DMS114 treated with DMSO at 0.1 percent for 48 hours (cell line): ENCODE data around the gene KISS1R.
"Not testable (repeated sequence)": the region's sequence is repeated elsewhere in the genome, so short reads cannot be mapped to it uniquely, and the experiment has no call there.

Experiments used
- DNase-seq: peaks from one replicate; lab custom pipeline; 2025; ENCODE audit not compliant: unreplicated experiment; lab: John Stamatoyannopoulos, UW

Gene KISS1R

DNA sequence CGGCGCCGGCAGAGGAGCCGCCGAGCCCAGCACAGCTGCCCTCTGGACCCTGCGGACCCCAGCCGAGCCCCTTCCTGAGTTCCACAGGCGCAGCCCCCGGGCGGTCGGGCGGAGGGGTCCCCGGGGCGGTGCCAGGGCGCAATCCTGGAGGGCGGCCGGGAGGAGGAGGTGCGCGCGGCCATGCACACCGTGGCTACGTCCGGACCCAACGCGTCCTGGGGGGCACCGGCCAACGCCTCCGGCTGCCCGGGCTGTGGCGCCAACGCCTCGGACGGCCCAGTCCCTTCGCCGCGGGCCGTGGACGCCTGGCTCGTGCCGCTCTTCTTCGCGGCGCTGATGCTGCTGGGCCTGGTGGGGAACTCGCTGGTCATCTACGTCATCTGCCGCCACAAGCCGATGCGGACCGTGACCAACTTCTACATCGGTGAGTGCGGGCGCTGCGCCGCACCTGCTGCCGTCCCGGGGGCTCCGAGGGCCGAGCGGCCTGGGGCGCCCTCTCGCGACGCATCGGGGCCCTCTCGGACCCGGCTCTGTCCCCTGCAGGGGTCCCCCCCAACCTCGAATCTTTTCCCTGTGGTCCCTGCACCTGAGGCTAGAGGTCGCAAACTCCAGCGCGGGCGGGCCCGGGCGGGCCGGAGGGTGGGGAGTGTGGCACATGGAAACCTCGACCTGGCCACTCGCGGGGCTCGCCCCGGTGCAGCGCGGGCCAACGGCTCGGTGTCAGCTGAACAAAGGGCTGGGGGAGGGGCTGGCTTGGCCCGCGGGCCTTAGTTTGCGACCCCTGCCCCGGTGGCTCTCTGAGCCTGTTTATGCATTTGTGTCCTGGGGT is at the start of gene KISS1R:
KISS1R (plus strand) TSS at position 11 of the 829 bp plus-strand sequence; CDS start at position 181, 170 bp downstream.
- no peak for DNase-seq

DNA sequence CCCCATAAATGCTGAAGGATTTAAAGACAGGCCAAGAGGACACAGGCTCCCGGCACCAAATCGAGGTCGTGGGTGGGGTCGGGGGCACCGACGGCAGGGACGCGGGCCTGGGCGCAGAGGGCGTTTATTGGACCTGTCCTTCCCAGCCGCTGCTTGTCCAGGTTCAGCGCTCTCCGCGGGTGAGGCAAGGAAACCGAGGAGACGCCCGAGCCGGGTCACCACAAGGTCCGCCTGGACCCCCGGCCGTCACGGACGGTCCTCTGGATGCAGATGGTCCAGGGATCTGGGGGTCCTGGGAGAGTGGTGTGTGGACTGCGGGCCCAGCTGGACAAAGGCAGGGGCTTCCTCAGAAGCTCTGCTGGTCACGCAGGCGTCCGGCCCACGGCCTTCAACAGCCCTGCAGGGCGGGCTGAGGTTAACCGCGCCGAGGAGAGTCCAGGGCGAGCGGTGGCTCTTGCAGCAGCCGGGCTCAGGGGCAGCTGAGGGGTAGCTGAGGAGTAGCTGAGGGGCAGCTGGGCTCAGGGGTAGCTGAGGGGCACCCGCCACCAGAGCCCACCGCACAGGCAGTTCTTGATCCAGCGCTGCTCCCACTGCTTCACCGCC is 49.2 kb upstream of the KISS1R start:
- no peak for DNase-seq

DNA sequence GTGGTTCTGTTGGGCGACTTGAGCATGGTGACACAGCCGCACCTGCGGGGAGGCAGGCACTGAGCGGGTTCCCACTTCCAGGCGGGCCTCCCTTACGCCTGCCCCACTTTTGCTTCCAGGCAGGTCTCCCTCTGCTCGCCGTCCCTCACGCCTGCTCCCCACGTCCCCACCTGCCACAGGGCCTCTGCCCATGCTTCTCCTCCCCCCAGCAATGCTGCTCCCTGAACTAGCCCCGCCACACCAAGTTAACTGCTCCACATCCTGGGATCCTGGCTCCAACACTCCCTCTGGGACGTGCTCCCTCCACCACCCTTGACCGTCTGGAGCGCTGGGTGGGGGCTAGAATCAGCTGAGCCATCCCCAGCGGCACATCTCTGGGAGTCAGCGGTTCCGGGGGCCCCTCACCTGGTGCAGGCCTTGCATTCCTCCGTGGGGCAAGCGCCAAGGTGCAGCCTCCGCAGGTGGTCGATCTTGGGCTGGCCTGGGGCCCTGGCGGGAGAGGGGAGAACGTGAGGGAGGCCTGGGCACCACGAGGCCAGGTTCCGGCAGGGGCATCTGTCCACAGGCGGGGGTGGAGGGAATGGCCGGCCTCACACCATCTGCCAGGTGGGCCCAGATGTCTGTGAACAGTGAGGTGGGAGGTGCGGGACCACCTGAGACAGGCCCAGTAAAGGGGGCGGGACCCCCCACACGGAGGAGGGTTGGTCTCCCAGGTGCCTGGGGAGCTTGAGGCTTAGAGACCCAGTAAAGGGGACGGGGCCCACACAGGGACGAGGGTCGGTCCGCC is 48.5 kb upstream of the KISS1R start:
- no peak for DNase-seq

DNA sequence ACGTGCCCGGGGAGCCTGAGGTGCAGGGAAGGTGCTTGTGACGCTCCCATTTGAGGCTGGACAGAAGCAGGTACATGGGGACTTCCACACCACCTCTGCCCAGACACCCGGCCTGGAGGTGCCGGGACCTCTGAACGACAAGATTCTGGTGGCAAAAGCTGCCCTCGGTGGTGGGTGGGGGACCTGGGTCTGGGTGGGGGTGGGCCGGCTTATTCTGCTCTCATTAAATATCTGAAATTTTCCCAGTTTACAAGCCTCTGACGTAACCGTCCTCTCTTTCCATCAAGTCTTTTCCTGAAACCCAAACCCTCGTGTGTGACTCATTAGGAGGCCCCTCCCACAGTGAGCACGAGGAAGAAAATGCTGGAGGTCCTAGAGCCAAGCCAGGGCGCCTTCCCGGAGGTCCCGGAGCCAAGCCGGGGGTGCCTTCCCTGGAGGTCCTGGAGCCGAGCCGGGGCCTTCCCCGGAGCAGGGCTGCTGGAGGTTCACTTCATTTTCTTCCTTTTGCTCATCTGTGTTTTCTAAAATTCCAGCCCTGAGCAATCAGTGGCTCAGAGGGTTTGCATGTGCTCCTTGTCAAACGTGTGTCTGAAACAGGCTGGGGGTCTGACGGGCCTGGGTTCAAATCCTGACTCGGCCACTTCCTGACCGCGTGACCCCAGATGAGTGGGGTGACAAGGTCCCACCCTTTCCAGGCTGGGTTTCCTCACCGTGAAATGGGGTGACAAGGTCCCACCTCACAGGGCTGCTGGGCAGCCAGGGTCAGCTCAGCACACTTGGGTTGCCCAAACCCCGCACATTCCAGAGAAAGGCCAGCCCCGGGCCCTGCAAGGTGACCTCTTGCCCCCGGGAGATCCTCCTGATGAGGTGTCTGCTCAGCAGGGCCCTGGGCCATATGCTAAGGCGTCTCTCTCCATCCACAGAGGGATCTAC is 47.6 kb upstream of the KISS1R start:
- DNase-seq: no peak

DNA sequence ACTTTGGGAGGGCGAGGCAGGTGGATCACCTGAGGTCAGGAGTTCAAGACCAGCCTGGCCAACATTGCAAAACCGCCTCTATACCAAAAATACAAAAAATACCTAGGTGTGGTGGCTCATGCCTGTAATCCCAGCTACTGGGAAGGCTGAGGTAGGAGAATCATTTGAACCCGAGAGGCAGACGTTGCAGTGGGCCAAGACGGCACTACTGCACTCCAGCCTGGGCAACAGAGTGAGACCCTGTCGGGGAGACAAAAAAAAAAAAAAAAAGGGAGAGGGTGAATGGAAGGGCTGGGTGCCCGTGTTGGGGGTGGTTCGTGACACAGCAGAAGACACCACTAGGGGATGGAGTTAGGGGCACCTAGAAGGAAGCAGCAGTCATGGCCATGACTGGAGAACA is 46.8 kb upstream of the KISS1R start:
- no peak for DNase-seq

DNA sequence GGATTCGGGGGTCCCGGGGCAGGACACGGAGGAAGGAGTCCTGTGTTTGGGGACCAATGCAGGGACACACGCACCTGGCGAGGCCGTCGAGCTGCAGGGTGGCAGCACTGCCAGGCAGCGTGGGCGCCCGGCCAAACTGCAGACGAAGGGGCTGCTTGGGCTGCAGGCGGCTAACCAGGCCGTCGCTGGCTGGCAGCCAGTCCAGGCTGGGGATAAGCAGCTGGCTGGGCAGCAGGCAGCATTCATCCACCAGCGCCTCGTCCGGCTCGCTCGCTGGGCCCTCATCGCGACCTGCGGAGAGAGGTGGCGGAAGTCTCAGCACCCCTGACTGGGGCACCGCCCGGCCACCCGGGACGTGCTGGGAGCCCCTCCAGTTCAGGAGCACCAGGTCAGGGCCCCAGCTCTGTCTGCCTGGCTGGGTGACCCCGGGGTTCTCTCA is 46.2 kb upstream of the KISS1R start:
- DNase-seq: no peak

DNA sequence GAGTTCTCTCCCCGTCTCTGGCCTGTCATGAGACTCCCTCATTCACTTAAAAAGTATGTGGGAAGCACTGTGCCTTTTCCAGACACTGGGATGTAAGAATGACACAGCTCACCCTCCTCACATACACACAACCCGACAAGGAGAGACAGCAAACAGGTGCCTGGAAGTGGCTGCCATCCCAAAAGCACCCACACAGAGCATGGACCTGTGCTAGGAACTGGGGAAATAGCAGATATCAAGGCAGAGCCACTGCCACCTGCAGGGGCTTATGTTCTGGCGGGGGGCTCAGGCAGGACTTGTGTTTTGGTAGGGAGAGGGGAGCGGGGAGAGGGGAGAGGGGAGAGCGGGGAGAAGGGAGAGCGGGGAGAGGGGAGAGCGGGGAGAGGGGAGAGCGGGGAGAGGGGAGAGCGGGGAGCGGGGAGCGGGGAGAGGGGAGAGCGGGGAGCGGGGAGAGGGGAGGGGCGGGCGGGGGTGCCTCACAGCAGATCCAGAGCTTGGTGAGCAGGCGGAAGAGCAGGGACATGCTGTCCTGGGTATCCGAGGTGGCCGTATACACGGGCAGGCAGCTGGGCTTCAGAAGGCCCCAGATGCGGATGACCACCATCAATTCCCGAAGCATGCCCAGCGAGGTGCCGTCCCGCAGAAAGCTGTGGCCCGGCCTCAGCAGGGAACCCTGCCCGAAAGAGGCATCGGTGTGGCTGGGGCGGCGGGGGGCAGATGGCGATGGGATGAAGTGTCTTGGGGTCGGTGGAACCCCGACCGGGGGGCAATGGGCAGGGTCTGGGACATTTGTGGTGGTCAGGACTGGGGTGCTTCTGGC is 45.5 kb upstream of the KISS1R start:
- DNase-seq: no peak

DNA sequence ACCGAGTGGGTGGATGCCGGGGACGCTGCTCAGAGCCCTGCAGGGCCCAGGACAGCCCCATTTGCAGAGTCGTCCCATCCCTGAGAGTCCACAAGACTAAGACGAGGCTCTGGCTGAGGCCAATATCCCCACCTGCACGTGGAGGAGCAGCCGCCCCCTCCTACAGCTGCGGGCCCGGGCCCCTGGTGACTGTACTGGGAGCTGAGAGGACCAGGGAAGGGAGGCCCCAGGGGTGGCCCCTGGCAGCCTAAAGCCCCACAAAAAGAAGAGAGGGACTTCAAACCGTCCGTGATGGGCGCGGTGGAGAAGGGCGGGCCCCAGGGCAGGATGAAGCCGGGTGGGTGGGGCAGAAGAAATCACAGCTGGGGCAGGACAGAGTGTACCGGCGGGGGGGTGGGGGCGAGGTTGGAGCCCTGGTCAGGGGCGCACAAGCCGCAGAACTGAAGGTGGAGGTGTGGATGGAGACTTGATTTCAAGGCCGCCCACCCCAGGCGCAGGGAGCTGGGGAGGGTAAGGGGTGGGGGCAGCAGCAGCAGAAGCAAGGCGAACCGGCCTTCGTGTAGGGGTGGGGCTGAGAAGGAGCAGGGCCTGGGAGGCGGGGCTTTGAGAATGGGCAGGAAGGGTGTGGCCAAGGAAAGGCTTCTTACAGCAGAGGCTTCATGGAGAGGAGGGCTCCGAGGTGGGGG is 44.7 kb upstream of the KISS1R start:
- peak; percentile 11 for DNase-seq

DNA sequence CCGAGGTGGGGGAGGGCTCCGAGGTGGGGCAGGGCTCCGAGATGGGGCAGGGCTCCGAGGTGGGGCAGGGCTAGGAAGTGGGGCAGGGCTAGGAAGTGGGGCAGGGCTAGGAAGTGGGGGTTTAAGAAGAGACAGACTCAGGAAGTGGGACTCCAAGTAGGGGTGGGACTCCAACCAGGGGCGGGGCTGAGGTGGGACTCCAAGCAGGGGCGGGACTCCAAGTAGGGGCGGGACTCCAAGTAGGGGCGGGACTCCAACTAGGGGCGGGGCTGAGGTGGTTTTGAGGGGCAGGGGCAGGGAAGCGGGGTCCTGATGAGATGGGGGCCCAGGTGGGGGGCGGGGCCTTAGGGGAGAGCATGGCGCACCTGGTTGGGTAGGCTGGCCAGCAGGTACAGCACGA is 44.0 kb upstream of the KISS1R start:
- no peak for DNase-seq

DNA sequence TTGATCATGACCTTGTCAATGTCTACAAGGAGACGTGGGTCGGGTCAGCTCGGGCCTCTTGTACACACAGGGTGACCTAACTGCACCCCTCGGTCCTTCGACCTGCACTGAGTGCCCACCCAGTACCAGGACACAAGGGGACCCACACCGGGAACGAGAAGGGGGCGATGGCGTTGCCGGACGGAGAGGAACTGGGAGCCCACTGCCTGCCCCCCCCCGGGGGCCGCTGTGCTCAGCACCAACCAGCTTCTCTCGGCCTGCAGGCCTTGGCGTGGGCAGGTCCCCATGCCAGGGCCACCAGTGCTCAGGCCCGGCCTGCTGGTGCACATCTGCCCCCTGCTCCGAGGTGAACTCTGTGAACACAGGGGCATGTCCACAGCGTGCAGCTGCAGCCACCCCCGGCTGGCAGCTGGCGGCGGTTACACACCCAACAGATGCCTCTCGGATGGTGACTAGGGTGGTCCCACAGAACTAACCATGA is 43.5 kb upstream of the KISS1R start:
- no peak for DNase-seq

DNA sequence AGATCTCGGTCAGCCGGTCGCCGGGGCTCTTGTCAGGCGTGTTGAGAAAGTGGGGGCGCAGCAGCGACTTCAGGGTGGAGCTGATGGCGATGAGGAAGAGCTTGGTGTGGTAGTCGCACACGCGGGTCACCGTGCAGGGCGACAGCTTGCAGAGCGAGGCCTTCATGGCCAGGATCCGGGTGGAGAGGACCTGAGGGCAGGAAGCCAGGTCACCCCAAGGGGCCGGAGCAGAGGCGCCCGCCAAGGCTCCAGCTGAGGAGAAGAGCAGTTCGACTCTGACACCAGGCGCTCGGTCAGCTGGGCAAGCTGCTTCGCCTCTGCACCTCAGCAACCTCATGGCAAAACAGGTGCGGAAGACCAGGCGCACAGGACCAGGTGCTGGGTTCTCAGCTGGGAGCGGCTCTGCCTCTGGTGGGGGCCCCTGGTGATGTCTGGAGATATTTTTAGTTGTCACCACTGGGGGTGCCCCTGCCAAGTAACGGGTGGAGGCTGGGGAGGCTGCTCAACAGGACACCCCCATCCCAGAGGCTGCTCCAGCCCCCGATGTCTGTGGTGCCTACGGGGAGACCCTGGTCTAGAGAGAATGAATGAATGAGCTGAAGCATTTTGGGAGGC is 41.8 kb upstream of the KISS1R start:
- DNase-seq: no peak

DNA sequence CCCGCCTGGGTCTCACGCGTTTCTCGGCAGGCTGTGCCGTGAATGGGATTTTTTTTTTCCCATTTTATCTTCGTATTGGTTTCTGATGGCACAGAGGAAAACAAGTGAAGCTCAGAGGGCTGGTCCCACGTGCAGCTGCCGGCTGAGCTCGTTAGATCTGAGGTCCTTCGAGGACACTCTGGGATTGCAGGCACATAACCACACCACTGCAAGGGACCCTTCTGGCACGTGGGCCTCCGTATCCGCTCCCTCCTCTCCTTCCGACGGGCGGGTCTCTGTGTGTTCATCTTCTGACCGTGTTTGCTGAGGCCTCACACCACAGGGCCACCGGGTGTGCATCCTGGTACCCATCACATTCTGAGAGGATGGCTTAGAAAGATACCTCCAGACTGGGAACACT is 41.0 kb upstream of the KISS1R start:
- no peak for DNase-seq

DNA sequence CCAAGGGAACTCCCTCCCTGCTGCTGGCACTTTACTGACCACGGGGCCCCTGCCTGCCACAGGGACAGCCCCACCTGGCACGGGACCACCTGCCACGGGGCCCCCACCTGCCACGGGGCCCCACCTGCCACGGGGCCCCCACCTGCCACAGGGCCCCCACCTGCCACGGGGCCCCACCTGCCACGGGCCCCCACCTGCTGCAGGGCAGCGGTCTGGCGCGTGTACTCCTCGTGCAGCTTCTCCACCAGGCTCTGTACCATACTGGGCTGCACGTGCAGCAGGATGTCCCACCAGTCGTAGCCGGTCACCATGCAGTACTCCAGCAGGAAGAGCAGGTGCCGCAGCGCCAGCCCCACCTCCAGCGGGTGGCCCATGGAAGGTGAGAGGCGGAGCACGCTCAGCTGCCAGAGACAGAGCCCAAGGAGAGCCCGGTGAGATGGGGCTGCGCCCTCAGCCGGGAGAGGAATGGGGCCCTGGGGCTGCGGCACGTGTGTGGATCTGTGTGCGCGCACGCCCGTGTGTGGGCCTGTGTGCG is 40.3 kb upstream of the KISS1R start:
- no peak for DNase-seq

DNA sequence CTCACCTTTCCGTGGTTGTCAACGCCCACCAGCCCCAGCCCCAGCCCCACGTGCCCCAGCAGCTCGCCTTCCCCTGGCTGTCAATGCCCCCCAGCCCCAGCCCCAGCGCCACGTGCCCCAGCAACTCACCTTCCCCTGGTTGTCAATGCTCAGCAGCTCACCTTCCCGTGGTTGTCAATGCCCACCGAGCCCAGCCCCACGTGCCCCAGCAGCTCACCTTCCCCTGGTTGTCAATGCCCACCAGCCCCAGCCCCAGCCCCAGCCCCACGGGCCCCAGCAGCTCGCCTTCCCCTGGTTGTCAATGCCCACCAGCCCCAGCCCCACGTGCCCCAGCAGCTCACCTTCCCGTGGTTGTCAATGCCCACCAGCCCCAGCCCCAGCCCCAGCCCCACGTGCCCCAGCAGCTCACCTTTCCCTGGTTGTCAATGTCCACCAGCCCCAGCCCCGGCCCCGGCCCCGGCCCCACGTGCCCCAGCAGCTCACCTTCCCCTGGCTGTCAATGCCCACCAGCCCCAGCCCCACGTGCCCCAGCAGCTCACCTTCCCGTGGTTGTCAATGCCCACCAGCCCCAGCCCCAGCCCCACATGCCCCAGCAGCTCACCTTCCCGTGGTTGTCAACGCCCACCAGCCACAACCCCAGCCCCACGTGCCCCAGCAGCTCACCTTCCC is 39.0 kb upstream of the KISS1R start:
- not testable (repeated sequence) for DNase-seq

DNA sequence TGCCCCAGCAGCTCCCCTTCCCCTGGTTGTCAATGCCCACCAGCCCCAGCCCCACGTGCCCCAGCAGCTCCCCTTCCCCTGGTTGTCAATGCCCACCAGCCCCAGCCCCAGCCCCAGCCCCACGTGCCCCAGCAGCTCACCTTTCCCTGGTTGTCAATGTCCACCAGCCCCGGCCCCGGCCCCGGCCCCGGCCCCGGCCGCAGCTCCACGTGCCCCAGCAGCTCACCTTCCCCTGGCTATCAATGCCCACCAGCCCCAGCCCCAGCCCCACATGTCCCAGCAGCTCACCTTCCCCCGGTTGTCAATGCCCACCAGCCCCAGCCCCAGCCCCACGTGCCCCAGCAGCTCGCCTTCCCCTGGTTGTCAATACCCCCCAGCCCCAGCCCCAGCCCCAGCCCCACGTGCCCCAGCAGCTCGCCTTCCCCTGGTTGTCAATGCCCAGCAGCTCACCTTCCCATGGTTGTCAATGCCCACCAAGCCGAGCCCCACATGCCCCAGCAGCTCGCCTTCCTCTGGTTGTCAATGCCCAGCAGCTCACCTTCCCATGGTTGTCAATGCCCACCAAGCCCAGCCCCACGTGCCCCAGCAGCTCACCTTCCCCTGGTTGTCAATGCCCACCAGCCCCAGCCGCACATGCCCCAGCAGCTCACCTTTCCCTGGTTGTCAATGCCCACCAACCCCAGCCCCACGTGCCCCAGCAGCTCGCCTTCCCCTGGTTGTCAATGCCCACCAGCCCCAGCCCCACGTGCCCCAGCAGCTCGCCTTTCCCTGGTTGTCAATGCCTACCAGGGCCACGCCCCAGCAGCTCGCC is 38.2 kb upstream of the KISS1R start:
- DNase-seq: not testable (repeated sequence)

DNA sequence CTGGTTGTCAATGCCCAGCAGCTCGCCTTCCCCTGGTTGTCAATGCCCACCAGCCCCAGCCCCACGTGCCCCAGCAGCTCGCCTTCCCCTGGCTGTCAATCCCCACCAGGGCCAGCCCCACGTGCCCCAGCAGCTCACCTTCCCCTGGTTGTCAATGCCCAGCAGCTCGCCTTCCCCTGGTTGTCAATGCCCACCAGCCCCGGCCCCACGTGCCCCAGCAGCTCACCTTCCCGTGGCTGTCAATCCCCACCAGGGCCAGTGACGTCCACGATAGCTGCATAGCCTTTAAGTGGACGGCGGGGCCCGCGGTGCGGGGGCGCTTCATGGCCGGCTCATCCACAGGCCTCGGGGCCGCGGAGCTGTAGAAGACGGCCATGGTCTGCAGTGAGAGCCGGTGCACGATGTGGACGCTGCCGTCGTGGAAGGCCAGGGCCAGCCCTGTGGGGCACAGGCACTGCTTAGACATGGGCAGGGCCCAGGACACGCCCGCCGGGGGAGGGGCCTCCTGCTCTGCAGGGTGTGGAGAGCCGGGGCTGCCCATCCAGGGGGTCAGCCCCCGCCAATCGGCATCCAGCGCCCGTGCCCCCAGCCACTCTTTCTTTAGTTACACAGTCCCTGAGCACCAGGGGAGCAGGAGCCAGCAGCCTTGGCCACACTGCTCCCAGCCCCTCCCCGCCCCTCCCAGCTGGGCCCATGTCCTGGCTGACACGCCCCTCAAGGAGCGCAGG is 37.3 kb upstream of the KISS1R start:
- DNase-seq: no peak
